Adipocyte (in vitro differentiated cells): Measurements from ENCODE around the gene TBPL1.
"Not testable (repeated sequence)": the region's sequence is repeated elsewhere in the genome, so short reads cannot be mapped to it uniquely, and the experiment has no call there.

Source experiments
- DNase-seq: peaks from one replicate; pipeline ENCODE4 v3.0.0-alpha.2; 2015; ENCODE audit warnings: low read depth
- H3K27me3 ChIP-seq: replicated peaks from 2 replicates; pipeline ENCODE4 v1.7.0; 2013; ENCODE audit warnings: mild to moderate bottlenecking, low read length, moderate library complexity; ENCODE audit not compliant: control insufficient read depth, insufficient read depth
- H3K36me3 ChIP-seq: 2 replicates; pipeline ENCODE4 v1.7.0; 2013; ENCODE audit warnings: low read length, mild to moderate bottlenecking, moderate library complexity; ENCODE audit not compliant: control insufficient read depth, insufficient read depth, severe bottlenecking
- H3K4me1 ChIP-seq: 2 replicates; pipeline ENCODE4 v1.7.0; 2013; ENCODE audit warnings: mild to moderate bottlenecking, low read length, moderate library complexity; ENCODE audit not compliant: control insufficient read depth, insufficient read depth
- H3K4me3 ChIP-seq: 2 replicates; pipeline ENCODE4 v1.7.0; 2013; ENCODE audit warnings: mild to moderate bottlenecking, low read length, moderate library complexity
- H3K9ac ChIP-seq: 2 replicates; pipeline ENCODE4 v1.7.0; 2013; ENCODE audit warnings: mild to moderate bottlenecking, low read length, moderate library complexity
- H3K9me3 ChIP-seq: 2 replicates; pipeline ENCODE4 v1.7.0; 2013; ENCODE audit warnings: mild to moderate bottlenecking, low read length, moderate library complexity; ENCODE audit not compliant: control insufficient read depth

Gene TBPL1

DNA sequence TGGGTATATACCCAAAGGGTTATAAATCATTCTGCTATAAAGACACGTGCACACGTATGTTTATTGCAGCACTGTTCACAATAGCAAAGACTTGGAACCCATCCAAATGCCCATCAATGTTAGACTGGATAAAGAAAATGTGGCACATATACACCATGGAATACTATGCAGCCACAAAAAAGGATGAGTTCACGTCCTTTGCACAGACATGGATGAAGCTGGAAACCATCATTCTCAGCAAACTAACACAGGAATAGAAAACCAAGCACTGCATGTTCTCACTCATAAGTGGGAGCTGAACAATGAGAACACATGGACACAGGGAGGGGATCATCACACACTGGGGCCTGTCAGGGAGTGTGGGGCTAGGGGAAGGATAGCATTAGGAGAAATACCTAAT is 16.7 kb upstream of the TBPL1 start:
- not testable (repeated sequence) for H3K9me3 ChIP-seq, H3K27me3 ChIP-seq, H3K4me3 ChIP-seq, H3K36me3 ChIP-seq, H3K9ac ChIP-seq, DNase-seq
- H3K4me1 ChIP-seq = peaks cover 26% of the 10 kb centered on the region

DNA sequence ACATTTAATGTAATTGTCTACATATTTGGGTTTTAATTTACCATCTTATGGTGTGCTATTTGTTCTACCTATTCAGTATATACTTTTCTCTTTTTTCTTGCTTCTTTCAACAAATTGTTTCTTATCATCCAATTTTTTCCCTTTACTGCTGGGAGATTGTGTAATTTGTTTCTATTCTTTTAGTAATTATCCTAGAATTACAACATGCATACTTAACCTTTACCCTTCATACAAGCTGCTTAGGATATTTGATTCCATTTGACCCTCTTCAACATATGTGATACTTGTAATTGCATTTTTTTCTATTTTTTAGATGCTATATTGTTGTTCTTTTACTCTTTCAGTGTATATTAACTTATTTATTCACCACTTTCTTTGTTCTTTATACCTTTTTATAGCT is 15.1 kb upstream of the TBPL1 start:
- Histone ChIP-seq H3K4me3 (peak overlapping the region; percentile 11), H3K9ac (peak overlapping the region; percentile 40), H3K36me3 (no peaks in the 10 kb centered on the region), H3K4me1 (peaks cover 26% of the 10 kb centered on the region), H3K9me3 (no peaks in the 10 kb centered on the region), H3K27me3 (no peaks in the 10 kb centered on the region)
- peak; percentile 40 for DNase-seq

DNA sequence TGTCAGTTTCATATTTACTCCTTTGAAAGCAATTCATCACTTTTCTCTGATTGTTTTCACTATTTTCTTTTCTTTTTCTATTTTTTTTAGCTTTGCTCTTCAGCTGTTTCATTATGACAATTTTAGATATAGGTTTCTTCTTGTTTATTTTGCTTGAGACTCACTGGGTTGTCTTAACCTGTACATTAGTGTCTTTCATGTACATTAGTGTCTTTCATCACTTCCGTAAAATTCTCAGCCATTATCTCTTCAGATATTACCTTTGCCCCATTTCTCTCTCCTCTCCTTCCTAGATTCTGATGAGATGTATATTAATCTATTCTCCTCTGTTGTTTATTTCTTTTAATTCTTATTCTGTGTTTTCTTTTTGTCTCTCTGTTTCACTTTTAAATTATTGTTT is 14.5 kb upstream of the TBPL1 start:
- DNase-seq = no peak
- H3K9me3 ChIP-seq = no peaks in the 10 kb centered on the region
- peaks cover 26% of the 10 kb centered on the region for H3K4me1 ChIP-seq
- peak overlapping the region; percentile 23 for H3K9ac ChIP-seq
- no peak overlapping the region for H3K4me3 ChIP-seq
- H3K36me3 ChIP-seq = no peaks in the 10 kb centered on the region
- no peaks in the 10 kb centered on the region for H3K27me3 ChIP-seq

GRCh38 chr6:133939778-133940667 is 13.0 kb upstream of the TBPL1 start:
- Histone ChIP-seq H3K9ac (no peak overlapping the region), H3K4me1 (peaks cover 26% of the 10 kb centered on the region), H3K27me3 (no peaks in the 10 kb centered on the region), H3K36me3 (no peaks in the 10 kb centered on the region), H3K9me3 (no peaks in the 10 kb centered on the region), H3K4me3 (no peak overlapping the region)
- no peak for DNase-seq

GRCh38 chr6:133945158-133945557 is 7.9 kb upstream of the TBPL1 start:
- Histone ChIP-seq H3K9ac (no peak overlapping the region), H3K4me1 (peaks cover under 1% of the 10 kb centered on the region), H3K36me3 (no peaks in the 10 kb centered on the region), H3K27me3 (no peaks in the 10 kb centered on the region), H3K9me3 (no peaks in the 10 kb centered on the region), H3K4me3 (no peak overlapping the region)
- DNase-seq = peak; percentile 39

DNA sequence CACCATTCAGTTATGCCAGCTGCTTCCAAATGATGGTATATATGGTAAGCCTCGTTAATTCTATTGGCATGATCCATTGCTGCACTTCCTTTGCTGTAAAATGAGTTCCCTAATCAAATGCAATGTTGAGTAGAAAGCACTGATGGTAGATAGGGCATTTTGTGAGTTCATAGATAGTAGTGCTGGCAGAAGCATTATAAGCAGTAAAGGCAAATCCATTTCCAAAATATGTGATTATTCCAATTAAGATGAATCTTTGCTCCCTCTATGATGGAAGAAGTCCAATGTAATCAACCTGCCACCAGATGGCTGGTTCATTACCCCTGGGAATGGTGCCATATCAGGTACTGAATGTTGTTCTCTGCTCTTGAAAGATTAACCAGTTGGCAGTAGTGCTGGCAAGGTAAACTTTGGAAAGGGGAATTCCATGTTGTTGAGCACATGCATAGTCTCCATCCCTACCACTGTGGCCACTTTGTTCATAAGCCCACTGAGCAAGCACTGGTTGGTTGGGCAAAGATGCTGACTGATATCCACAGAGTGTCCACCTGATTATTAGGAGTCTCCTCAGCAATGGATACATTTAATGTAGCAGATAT is 5.6 kb upstream of the TBPL1 start:
- H3K36me3 ChIP-seq = no peaks in the 10 kb centered on the region
- no peak overlapping the region for H3K9ac ChIP-seq
- no peaks in the 10 kb centered on the region for H3K9me3 ChIP-seq
- H3K4me1 ChIP-seq = peaks cover 5% of the 10 kb centered on the region
- no peak overlapping the region for H3K4me3 ChIP-seq
- no peak for DNase-seq
- H3K27me3 ChIP-seq = no peaks in the 10 kb centered on the region

DNA sequence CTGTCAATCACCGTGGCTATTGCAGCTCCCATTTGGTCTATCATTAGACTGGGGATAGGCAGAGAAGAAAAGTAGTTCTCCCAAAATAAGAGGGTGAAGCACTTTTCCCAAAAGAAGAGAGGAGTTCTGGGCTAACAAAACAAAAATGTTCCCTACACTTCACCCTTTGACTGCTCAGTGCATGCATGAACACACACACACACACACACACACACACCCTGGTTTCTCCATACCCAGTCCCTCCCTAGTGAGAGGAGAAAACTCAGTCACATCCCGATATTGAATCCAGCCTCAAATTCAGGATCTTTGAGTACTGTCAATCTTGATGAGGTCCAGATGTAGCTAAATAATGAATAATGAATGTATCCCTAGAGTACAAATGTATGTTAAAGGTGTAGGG is 4.6 kb upstream of the TBPL1 start:
- Histone ChIP-seq H3K4me1 (peaks cover 5% of the 10 kb centered on the region), H3K27me3 (no peaks in the 10 kb centered on the region), H3K4me3 (no peak overlapping the region), H3K36me3 (no peaks in the 10 kb centered on the region), H3K9ac (no peak overlapping the region), H3K9me3 (no peaks in the 10 kb centered on the region)
- no peak for DNase-seq

DNA sequence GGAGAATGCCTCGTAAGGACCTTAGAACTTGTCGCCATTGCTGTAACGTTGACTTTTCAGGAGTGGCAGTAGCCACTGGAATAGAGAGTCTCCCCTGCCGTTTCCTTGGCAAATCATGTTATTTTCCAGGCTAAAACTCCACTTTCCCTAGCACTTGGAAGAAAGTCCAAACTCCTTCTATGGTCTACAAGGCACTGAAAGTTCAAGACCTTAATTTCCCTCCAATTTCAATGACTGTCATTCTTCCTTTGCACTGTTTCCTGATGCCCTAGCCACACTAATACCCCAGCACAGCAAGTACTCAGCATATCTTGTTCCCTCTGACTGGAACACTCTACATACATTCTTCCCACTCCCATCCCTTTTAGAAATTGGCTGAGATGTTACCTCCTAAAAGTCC is 1.8 kb upstream of the TBPL1 start:
- Histone ChIP-seq H3K4me1 (peaks cover 23% of the 10 kb centered on the region), H3K27me3 (no peaks in the 10 kb centered on the region), H3K4me3 (peak overlapping the region; percentile 96), H3K9ac (peak overlapping the region; percentile 92), H3K36me3 (no peaks in the 10 kb centered on the region), H3K9me3 (no peaks in the 10 kb centered on the region)
- DNase-seq = no peak

GRCh38 chr6:133951881-133952814 is 876 bp upstream of the TBPL1 start:
- H3K36me3 ChIP-seq = no peaks in the 10 kb centered on the region
- peaks cover 23% of the 10 kb centered on the region for H3K4me1 ChIP-seq
- H3K9me3 ChIP-seq = no peaks in the 10 kb centered on the region
- H3K9ac ChIP-seq = peak overlapping the region; percentile 92
- peak; percentile 93 for DNase-seq
- H3K27me3 ChIP-seq = no peaks in the 10 kb centered on the region
- H3K4me3 ChIP-seq = peak overlapping the region; percentile 96

- DNase-seq = peak; percentile 23
- no peaks in the 10 kb centered on the region for H3K9me3 ChIP-seq
These were observed 801 bp downstream of the TBPL1 start for GRCh38 chr6:133953634-133954415.

More at GRCh38 chr6:133953634-133954415, 801 bp downstream of the TBPL1 start:
- Histone ChIP-seq H3K36me3 (no peaks in the 10 kb centered on the region), H3K4me3 (peak overlapping the region; percentile 96), H3K9ac (peak overlapping the region; percentile 92), H3K4me1 (peaks cover 32% of the 10 kb centered on the region), H3K27me3 (no peaks in the 10 kb centered on the region)
